Liver (tissue), 9 donors: ENCODE measurements around the gene TTYH2. TPM values are rescaled to one million over a fixed set of nuclear protein-coding genes. Genes with fewer than 3 reads are reported as not detected.

ENCODE experiments used
- DNase-seq: peaks from one replicate; pipeline ENCODE4 v3.0.0-alpha.2; 2017; ENCODE audit warnings: low spot score
- H3K27ac ChIP-seq, 2 donors: one replicate each; pipeline ENCODE4 v1.7.0; 2013; ENCODE audit warnings: inconsistent platforms in 2 of 2, low read length in 2 of 2, control low read depth in 1 of 2, low read depth in 1 of 2, mild to moderate bottlenecking in 1 of 2
- H3K27me3 ChIP-seq, 4 donors: one replicate each; pipeline versions ENCODE4 v1.6.1 to v1.7.0; 2013; ENCODE audit warnings: low read length in 3 of 4, inconsistent platforms in 1 of 4, mild to moderate bottlenecking in 1 of 4, moderate library complexity in 1 of 4; ENCODE audit not compliant: control insufficient read depth in 4 of 4, insufficient read depth in 4 of 4
- H3K36me3 ChIP-seq, 4 donors: one replicate each; pipeline versions ENCODE4 v1.6.1 to v1.7.0; 2013; ENCODE audit warnings: low read length in 3 of 4, mild to moderate bottlenecking in 3 of 4, low read depth in 1 of 4, moderate library complexity in 1 of 4; ENCODE audit not compliant: control insufficient read depth in 4 of 4, insufficient read depth in 3 of 4
- H3K4me1 ChIP-seq, 4 donors: one replicate each; pipeline versions ENCODE4 v1.6.1 to v1.7.0; 2013; ENCODE audit warnings: low read length in 3 of 4, mild to moderate bottlenecking in 3 of 4, moderate library complexity in 1 of 4; ENCODE audit not compliant: control insufficient read depth in 4 of 4, insufficient read depth in 4 of 4
- H3K4me3 ChIP-seq, 3 donors: one replicate each; pipeline versions ENCODE4 v1.6.1 to v1.7.0; 2013; ENCODE audit warnings: low read length in 3 of 3, control low read depth in 1 of 3, low read depth in 1 of 3, mild to moderate bottlenecking in 1 of 3
- H3K9ac ChIP-seq, 2 donors: one replicate each; pipeline ENCODE4 v1.7.0; 2013; ENCODE audit warnings: low read length in 2 of 2, mild to moderate bottlenecking in 2 of 2, moderate library complexity in 2 of 2, control low read depth in 1 of 2, low read depth in 1 of 2
- H3K9me3 ChIP-seq, 4 donors: one replicate each; pipeline versions ENCODE4 v1.6.1 to v1.7.0; 2013; ENCODE audit warnings: low read length in 3 of 4; ENCODE audit not compliant: control insufficient read depth in 4 of 4
- EGR1 ChIP-seq, 2 donors: IDR thresholded peaks; 2 replicates each; pipeline ENCODE4 v1.6.1; 2016 to 2018; ENCODE audit warnings: antibody characterized with exemption in 2 of 2, low read depth in 2 of 2
- FOXA1 ChIP-seq: IDR thresholded peaks from 2 replicates; pipeline ENCODE4 v1.6.1; 2016; ENCODE audit warnings: antibody characterized with exemption
- FOXA2 ChIP-seq: IDR thresholded peaks from 2 replicates; pipeline ENCODE4 v1.6.1; 2016; ENCODE audit warnings: antibody characterized with exemption
- GABPA ChIP-seq, 2 donors: IDR thresholded peaks in 1 of 2; conservative IDR thresholded peaks in 1 of 2; 2 replicates each; pipeline ENCODE4 v1.6.1; 2016; ENCODE audit warnings: antibody characterized with exemption in 2 of 2, mild to moderate bottlenecking in 1 of 2, moderate library complexity in 1 of 2
- HNF4A ChIP-seq, 2 donors: conservative IDR thresholded peaks; 2 replicates each; pipeline ENCODE4 v1.6.1; 2016; ENCODE audit warnings: antibody characterized with exemption in 2 of 2, mild to moderate bottlenecking in 2 of 2
- HNF4G ChIP-seq: IDR thresholded peaks from 2 replicates; pipeline ENCODE4 v1.6.1; 2016; ENCODE audit warnings: antibody characterized with exemption
- JUND ChIP-seq, 2 donors: IDR thresholded peaks; 2 replicates each; pipeline ENCODE4 v1.6.1; 2016; ENCODE audit warnings: antibody characterized with exemption in 2 of 2
- NR2F2 ChIP-seq: IDR thresholded peaks from 2 replicates; pipeline ENCODE4 v1.6.1; 2016; ENCODE audit warnings: antibody characterized with exemption
- RAD21 ChIP-seq, 2 donors: IDR thresholded peaks; 2 replicates each; pipeline ENCODE4 v1.6.1; 2016; ENCODE audit warnings: antibody characterized with exemption in 2 of 2, mild to moderate bottlenecking in 2 of 2
- RXRA ChIP-seq, 2 donors: IDR thresholded peaks; 2 replicates each; pipeline ENCODE4 v1.6.1; 2017 to 2018; ENCODE audit warnings: antibody characterized with exemption in 2 of 2, mild to moderate bottlenecking in 1 of 2
- SP1 ChIP-seq: IDR thresholded peaks from 2 replicates; pipeline ENCODE4 v1.6.1; 2018; ENCODE audit warnings: antibody characterized with exemption, mild to moderate bottlenecking
- TAF1 ChIP-seq: conservative IDR thresholded peaks from 2 replicates; pipeline ENCODE4 v1.6.1; 2016; ENCODE audit warnings: antibody characterized with exemption, mild to moderate bottlenecking
- YY1 ChIP-seq: IDR thresholded peaks from 2 replicates; pipeline ENCODE4 v1.6.1; 2016; ENCODE audit warnings: antibody characterized with exemption, mild to moderate bottlenecking
- WGBS: extraction: QIAGEN DNeasy Blood & Tissue Kit; methylation state at CpG from one replicate; pipeline ENCODE4 v1.1.7; 2013; 5-methylcytosine and 5-hydroxymethylcytosine counted together
- polyA plus RNA-seq, 2 donors: library from polyadenylated mRNA; stranded (reverse) in 1 of 2; unstranded in 1 of 2; fragments of 200-250 nt in 1 of 2; fragments of >200 nt in 1 of 2; fragmentation: Nextera tagmentation in 1 of 2; extraction: Ambion mirVana in 1 of 2; gene quantifications; one replicate each; pipeline versions ENCODE4 v1.2.1 to v1.2.3, GENCODE V29; 2013 to 2015
- total RNA-seq, 2 donors: library from RNA; depleted of rRNA; stranded (reverse); fragments of >200 nt; gene quantifications; one replicate each; pipeline ENCODE4 v1.2.3, GENCODE V29; 2014
- TF ChIP-seq, protein P1 (sequence below): IDR thresholded peaks from 2 replicates; pipeline ENCODE4 v1.6.1; 2016; ENCODE audit warnings: antibody characterized with exemption
- TF ChIP-seq, protein P2 (sequence below): fragments of 150-350 bp; IDR thresholded peaks from 2 replicates; pipeline ENCODE4 v1.5.1; 2017; ENCODE audit warnings: improper control_type of control experiment, low read depth, low read length; ENCODE audit not compliant: missing input control
- TF ChIP-seq, protein P3 (sequence below): IDR thresholded peaks from 2 replicates; pipeline ENCODE4 v1.6.1; 2016; ENCODE audit warnings: antibody characterized with exemption
- TF ChIP-seq, protein P4 (sequence below): IDR thresholded peaks from 2 replicates; pipeline ENCODE4 v1.6.1; 2016; ENCODE audit warnings: antibody characterized with exemption
- TF ChIP-seq, protein P5 (sequence below): IDR thresholded peaks from 2 replicates; pipeline ENCODE4 v1.6.1; 2016; ENCODE audit warnings: antibody characterized with exemption, mild to moderate bottlenecking
- donor health status: healthy.
- donor health status: healthy.
- donor health status: healthy.
- donor health status: healthy.
- donor health status: healthy.

The TTYH2 gene
- total and polyA plus RNA-seq, 4 donors, result 0.40 to 2.4 (median 0.99) TPM

DNA sequence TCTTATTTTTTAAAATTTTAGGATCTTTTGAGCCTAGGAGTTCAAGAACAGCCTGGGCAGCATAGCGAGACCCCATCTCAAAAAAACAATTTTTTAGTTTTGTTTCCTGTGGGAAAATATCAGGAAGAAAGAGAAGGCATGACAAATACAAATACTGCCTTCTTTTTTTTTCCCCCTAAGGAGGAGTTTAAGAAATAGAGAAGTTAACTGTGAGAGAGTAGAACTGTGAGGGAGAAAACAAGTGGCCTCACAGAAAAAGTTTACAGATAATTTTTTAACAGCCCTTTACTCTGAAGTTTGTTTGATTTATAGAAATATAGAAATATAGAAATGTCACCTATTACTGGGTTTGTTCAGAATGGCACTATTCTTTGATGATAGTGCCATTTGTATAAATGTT, 21.1 kb downstream of the TTYH2 start:
- Histone ChIP-seq H3K27me3 (no peaks in the 10 kb centered on the region), H3K4me1 (no peaks in the 10 kb centered on the region), H3K36me3 (no peaks in the 10 kb centered on the region), H3K9me3 (no peaks in the 10 kb centered on the region), H3K27ac (no peak overlapping the region), H3K9ac (no peak overlapping the region), H3K4me3 (no peak overlapping the region)
- no peak for DNase-seq
- 79% methylated on average over 1 of the region's 1 CpG for WGBS
- TF ChIP-seq RXRA (IDR thresholded peaks at IDR 0.05) (no peak), FOXA1 (no peak), RAD21 (IDR thresholded peaks at IDR 0.05) (no peak), HNF4G (no peak), GABPA (IDR thresholded peaks at IDR 0.05 in 1 of 2, conservative IDR thresholded peaks at IDR 0.05 in 1 of 2) (no peak), TAF1 (no peak), YY1 (no peak), SP1 (no peak), HNF4A (conservative IDR thresholded peaks at IDR 0.05) (no peak), JUND (IDR thresholded peaks at IDR 0.05) (no peak)
- TF ChIP-seq, protein P1, sequence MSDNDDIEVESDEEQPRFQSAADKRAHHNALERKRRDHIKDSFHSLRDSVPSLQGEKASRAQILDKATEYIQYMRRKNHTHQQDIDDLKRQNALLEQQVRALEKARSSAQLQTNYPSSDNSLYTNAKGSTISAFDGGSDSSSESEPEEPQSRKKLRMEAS, result no peak
- TF ChIP-seq, protein P2, sequence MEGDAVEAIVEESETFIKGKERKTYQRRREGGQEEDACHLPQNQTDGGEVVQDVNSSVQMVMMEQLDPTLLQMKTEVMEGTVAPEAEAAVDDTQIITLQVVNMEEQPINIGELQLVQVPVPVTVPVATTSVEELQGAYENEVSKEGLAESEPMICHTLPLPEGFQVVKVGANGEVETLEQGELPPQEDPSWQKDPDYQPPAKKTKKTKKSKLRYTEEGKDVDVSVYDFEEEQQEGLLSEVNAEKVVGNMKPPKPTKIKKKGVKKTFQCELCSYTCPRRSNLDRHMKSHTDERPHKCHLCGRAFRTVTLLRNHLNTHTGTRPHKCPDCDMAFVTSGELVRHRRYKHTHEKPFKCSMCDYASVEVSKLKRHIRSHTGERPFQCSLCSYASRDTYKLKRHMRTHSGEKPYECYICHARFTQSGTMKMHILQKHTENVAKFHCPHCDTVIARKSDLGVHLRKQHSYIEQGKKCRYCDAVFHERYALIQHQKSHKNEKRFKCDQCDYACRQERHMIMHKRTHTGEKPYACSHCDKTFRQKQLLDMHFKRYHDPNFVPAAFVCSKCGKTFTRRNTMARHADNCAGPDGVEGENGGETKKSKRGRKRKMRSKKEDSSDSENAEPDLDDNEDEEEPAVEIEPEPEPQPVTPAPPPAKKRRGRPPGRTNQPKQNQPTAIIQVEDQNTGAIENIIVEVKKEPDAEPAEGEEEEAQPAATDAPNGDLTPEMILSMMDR, result no peak
- TF ChIP-seq, protein P3, sequence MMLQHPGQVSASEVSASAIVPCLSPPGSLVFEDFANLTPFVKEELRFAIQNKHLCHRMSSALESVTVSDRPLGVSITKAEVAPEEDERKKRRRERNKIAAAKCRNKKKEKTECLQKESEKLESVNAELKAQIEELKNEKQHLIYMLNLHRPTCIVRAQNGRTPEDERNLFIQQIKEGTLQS, result no peak

DNA sequence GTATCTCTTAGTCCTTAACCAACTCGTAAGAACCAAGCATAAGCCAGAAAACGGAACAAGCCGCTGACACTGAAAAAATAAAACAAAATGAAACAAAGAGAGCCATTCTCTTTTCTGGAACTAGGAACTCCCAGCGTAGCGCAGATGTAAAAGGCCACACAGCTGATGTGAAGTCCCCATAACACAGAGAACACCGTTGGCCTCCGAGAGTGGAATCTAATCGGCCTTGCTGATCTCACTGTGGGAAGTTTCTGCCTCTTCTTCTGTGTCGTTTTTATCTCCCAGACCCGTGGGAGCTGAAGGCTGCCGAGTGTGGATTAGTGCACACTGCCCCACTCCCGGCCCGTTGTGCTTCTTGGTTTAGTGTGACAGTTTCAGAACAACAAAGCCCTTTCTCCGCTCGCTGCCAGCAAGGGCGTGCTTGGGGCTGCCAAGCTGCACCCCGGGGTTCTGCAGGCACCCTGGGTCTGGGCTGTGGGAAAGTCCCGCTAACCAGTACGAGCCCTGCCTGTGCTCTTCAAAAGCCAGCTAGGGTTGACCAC, 21.7 kb downstream of the TTYH2 start:
- 75% methylated on average over 19 of the region's 19 CpGs for WGBS
- H3K36me3 ChIP-seq, result no peaks in the 10 kb centered on the region

More for the DNA sequence above, 21.7 kb downstream of the TTYH2 start:
- Histone ChIP-seq H3K9me3 (no peaks in the 10 kb centered on the region), H3K27me3 (no peaks in the 10 kb centered on the region), H3K27ac (no peak overlapping the region), H3K4me3 (no peak overlapping the region), H3K4me1 (no peaks in the 10 kb centered on the region), H3K9ac (no peak overlapping the region)
- TF ChIP-seq RXRA (IDR thresholded peaks at IDR 0.05) (no peak), HNF4G (no peak), YY1 (no peak), JUND (IDR thresholded peaks at IDR 0.05) (no peak), NR2F2 (no peak), FOXA1 (no peak), SP1 (no peak), RAD21 (IDR thresholded peaks at IDR 0.05) (no peak), EGR1 (IDR thresholded peaks at IDR 0.05; ENCODE audit: low read depth in 2 of 2) (no peak), FOXA2 (no peak), TAF1 (no peak), GABPA (IDR thresholded peaks at IDR 0.05 in 1 of 2, conservative IDR thresholded peaks at IDR 0.05 in 1 of 2) (no peak), HNF4A (conservative IDR thresholded peaks at IDR 0.05) (no peak)
- TF ChIP-seq, protein P2, result no peak
- TF ChIP-seq, protein P4, sequence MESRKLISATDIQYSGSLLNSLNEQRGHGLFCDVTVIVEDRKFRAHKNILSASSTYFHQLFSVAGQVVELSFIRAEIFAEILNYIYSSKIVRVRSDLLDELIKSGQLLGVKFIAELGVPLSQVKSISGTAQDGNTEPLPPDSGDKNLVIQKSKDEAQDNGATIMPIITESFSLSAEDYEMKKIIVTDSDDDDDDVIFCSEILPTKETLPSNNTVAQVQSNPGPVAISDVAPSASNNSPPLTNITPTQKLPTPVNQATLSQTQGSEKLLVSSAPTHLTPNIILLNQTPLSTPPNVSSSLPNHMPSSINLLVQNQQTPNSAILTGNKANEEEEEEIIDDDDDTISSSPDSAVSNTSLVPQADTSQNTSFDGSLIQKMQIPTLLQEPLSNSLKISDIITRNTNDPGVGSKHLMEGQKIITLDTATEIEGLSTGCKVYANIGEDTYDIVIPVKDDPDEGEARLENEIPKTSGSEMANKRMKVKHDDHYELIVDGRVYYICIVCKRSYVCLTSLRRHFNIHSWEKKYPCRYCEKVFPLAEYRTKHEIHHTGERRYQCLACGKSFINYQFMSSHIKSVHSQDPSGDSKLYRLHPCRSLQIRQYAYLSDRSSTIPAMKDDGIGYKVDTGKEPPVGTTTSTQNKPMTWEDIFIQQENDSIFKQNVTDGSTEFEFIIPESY, result no peak
- TF ChIP-seq, protein P3, result no peak
- TF ChIP-seq, protein P1, result no peak
- TF ChIP-seq, protein P5, sequence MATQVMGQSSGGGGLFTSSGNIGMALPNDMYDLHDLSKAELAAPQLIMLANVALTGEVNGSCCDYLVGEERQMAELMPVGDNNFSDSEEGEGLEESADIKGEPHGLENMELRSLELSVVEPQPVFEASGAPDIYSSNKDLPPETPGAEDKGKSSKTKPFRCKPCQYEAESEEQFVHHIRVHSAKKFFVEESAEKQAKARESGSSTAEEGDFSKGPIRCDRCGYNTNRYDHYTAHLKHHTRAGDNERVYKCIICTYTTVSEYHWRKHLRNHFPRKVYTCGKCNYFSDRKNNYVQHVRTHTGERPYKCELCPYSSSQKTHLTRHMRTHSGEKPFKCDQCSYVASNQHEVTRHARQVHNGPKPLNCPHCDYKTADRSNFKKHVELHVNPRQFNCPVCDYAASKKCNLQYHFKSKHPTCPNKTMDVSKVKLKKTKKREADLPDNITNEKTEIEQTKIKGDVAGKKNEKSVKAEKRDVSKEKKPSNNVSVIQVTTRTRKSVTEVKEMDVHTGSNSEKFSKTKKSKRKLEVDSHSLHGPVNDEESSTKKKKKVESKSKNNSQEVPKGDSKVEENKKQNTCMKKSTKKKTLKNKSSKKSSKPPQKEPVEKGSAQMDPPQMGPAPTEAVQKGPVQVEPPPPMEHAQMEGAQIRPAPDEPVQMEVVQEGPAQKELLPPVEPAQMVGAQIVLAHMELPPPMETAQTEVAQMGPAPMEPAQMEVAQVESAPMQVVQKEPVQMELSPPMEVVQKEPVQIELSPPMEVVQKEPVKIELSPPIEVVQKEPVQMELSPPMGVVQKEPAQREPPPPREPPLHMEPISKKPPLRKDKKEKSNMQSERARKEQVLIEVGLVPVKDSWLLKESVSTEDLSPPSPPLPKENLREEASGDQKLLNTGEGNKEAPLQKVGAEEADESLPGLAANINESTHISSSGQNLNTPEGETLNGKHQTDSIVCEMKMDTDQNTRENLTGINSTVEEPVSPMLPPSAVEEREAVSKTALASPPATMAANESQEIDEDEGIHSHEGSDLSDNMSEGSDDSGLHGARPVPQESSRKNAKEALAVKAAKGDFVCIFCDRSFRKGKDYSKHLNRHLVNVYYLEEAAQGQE, result no peak
- no peak for DNase-seq
